GM18868 (cell line): ENCODE results near the gene GPR155.

Experiments
- ATAC-seq: cut with Tn5 transposase; IDR thresholded peaks from one replicate; pipeline ENCODE4 v1.9.1; 2021; ENCODE audit warnings: mild to moderate bottlenecking, moderate library complexity; ENCODE audit not compliant: unreplicated experiment

GPR155 gene, protein sequence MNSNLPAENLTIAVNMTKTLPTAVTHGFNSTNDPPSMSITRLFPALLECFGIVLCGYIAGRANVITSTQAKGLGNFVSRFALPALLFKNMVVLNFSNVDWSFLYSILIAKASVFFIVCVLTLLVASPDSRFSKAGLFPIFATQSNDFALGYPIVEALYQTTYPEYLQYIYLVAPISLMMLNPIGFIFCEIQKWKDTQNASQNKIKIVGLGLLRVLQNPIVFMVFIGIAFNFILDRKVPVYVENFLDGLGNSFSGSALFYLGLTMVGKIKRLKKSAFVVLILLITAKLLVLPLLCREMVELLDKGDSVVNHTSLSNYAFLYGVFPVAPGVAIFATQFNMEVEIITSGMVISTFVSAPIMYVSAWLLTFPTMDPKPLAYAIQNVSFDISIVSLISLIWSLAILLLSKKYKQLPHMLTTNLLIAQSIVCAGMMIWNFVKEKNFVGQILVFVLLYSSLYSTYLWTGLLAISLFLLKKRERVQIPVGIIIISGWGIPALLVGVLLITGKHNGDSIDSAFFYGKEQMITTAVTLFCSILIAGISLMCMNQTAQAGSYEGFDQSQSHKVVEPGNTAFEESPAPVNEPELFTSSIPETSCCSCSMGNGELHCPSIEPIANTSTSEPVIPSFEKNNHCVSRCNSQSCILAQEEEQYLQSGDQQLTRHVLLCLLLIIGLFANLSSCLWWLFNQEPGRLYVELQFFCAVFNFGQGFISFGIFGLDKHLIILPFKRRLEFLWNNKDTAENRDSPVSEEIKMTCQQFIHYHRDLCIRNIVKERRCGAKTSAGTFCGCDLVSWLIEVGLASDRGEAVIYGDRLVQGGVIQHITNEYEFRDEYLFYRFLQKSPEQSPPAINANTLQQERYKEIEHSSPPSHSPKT

DNA sequence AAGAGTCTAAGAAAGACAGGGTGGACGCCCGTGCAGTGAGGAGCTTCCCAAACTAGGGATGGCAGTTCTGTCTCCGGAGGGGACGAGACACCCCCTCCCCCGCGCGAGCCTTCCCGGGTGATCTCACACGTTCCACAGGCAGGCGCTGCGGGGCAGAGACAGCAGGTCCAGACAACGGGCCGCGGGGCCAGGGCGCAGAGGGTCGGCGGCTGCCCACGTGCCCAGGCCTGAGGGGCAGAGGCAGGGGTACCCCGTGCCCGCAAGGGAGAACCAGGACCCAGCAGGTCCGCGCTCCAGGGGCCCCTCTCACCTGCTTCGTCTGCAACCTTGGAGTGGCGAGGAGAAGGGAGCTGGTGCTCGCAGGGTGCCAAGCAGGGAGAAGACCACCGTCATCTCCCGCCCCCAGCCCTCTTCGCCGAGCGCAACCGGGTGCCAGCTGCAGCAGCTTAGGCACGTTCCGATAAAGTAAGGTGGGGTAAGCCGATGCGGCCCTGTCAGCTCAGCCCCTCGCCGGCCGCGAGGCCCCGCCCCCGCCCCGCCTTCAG, at the start of gene GPR155:
TSS of gene GPR155 (minus strand) at position 467 of the 545 bp plus-strand sequence. CDS start 5,073 bp downstream, outside the sequence.
- peak; percentile 30 for ATAC-seq

DNA sequence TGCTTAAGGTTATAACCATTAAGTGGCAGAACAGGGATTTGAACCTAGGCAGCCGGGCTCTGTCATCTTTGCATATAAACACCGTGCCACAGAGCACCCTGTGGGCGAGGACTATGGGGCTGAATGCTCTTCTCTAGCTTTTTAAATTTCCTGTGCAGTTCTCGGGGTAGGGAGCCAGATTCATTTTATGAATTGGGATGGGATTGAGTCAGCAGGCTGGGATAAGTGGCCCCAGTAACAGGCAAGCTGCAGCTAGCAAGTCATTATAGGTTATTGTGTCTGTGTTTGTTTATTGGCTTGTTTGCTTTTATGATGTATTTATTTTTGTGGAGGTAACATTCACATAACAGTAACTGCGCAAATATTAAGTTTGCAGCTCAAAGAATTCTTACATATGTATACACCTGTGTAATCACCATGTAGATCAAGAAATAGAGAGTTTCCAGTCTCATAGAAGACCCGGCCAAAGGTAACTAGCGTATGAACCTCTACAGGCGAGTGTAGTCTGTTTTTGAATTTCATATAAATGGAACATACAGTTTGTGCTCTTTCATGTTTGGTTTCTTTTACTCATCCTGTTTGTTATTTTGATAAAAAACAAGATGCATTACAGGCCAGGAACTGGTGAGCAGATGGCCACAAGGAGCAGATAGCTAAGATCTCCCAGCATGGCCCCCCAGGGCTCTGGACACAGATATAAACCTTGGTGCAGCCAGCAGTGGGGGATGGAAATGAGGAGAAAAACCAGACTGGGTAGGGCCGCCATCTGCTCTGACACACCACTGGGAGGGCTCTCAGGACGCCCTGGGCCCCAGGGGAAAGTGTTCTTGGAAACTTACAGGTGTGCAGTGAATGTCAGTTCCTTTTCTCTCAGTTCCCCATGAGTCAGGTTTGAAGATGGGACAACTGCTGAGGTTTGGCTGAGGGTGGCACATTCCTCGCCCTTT, 49.2 kb upstream of the GPR155 start:
- ATAC-seq = no peak

DNA sequence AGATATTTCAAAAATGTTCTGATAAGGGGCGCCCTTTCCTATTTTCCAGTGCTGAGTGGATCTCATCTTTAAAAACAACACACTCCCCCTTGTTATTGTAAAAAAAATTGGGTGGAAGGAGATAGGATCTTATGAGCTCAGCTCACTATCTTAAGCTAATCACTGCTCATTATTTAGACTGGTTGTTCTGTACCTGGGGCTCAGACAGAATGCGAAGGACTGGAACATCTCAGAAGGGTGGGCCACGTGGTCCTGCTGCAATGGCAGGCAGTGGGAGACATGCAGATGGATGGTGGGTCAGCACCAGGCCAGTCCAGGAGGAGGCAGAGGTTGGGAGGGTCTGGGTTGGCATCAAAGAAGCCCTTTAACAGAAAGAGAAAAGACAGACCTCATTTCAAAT, 48.3 kb upstream of the GPR155 start:
- ATAC-seq = no peak

DNA sequence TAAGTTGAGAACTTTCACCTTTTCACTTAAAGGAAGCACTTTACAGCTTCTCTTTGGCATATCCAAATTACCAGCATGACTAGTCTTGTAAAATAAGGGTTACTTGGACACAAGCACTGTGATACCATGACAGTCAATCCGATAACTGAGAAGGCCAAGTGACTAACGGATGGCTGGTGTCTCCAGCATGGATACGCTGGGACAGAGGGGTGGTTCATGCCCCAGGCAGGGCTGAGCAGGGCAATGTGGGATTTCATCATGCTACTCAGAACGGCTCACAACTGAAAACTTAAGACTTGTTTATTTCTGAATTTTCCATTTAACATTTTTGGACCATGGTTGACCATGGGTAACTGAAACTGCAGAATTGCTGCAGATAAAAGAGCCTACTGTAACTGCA, 43.1 kb upstream of the GPR155 start:
- no peak for ATAC-seq

DNA sequence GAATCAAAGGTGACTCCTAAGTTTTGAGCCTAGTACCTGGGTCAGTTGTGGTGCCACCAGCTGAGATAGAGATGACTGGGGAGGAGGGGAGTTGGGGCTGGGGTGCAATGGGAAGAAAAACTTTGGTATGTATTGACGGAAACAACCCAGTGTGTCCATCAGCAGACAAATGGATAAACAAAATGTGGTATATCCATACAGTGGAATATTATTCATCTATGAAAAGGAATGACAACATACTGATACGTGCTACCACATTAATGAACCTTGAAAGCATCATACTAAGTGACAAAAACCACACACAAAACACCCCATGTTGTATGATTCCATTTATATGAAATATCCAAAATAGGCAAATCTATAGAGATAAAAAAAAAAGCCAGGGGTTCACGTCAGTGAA, 41.1 kb upstream of the GPR155 start:
- ATAC-seq = no peak

DNA sequence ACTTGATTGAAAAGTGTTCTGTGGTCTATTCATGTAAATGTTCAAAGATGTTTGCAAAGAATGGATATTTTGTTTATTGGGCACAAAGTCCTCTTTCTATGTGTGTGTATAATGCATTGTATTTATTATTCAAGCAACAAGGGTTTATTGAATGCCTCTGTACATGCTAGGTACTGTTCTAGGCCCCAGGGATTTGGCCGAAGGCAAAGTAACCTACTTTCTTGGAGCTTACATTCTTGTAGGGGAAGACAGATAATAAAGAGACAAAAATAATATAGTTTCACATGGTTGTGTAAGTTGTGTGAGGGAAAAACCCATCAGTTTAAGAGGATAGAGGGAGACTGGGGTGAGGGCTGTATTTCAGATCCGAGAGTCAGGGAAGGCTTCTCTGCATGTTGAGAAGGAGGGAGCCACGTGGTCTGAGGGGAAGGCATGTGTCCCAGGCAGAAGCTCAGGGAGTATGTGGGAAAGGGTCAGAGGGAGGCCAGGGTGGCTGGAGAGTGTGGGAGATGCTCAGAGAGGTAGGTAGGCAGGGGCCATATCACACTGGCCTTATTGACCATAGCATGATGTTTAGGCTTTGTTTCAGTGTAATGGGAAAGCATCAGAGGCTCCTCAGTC, 40.4 kb upstream of the GPR155 start:
- no peak for ATAC-seq

DNA sequence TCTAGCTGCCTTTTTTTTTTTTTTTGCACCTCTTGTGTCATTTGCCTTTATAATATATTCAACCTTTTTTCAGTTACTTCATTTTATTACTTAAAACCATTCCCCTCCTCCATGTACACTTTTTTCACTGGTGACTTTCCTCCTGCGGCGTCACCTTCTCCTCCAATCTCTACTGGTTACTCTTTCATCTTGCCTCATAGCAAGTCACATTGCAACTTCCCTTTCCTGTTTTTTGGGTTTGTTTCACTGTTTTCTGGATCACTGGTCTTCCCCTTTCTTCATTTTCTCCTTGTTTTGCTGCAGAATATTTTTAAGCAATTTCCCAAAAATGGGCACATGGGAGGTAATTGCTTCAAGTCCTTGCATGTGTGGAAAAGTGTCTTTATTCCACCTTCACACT, 37.7 kb upstream of the GPR155 start:
- no peak for ATAC-seq

DNA sequence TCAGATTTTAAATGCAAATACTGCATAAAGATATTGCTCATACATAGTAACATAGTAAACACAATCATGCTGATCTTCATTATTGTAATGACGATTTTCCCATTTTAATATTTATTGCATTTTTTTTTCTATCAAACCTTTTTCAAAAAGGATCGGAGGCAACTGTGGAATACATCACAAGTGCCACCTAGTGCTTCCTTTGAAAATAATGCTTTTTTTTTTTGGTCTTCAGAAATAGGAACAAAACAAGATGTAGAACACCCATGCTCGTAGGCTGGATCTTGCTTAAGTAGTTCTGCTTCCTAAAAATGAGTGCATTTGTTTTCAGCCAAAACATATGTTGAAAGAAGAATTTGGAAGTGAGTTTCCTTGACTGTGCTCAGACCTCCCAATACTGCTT, 35.7 kb upstream of the GPR155 start:
- no peak for ATAC-seq

DNA sequence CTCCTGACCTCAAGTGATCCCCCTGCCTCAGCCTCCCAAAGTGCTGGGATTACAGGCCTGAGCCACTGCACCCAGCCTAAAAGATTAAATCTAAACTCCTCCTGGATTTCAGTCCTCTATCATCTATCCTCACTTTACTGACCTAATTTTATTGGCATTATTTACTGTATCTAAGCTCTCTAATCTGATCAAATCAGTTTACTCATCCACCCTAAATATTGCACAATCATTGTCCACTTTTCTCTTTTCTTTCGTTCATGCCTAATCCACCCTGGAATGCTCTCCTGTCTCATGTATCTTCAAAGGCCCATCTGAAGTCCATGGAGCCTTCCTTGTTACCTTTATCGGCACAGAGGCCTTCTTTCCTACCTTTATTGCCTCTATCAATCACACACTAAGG, 31.6 kb upstream of the GPR155 start:
- ATAC-seq = no peak

DNA sequence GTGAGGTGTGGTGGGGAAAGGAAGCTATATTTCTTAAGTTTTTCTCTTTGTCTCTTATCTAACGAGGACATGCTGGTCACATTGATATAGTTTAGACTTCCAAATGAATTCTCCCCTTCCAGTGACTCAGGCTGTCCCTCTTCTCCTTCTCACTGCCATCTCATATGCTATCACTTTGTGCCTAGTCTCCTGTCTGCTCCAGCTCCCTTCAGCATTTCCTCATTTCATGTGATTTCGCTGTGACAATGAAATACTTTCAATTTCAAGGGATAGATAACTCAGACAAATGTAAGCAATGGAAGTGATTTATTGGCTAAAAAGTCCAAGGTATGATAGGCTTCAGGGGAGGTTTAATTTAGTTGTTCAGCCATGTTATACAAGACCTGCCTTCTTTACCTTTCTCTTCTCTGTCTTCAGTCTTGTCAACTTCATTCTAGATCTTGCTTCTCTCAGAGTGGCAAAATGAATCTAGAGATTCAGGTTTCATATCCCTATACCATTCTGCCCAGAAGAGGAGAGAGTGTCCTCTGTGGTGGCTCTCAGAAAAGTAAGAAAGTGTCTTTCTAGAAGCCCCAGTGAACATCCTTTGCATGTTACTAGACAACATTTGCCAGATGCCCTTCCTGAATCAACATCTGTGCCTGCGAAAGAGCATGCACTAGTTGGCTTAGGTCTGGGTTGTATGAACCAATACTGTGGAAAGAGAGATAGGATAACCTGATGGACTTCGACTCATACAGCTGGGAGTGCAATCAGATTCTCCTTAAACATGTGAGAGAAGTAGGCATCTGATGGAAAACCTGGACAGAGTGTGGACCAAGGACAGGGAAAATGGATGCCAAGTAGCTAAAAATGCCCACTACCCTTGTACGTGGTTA, 29.9 kb upstream of the GPR155 start:
- ATAC-seq = no peak

DNA sequence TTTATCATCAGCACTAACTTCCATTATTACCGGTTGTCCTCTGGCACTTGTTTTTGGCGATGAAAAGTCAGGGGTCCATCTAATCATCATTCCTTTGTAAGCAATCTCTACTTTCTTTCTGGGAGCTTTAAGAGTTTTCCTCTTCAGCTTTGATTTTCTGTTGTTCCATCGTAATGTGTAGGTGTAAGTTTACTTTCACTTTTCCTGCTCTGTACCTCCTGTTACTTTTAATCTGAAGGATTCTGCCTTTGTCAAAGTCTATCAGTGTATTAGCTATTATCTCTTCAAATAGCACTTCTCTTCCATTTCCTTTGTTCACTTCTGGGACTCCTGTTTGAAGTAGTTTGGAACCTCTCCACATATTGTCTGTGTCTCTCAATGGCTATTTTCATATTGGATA, 25.5 kb upstream of the GPR155 start:
- ATAC-seq = no peak

DNA sequence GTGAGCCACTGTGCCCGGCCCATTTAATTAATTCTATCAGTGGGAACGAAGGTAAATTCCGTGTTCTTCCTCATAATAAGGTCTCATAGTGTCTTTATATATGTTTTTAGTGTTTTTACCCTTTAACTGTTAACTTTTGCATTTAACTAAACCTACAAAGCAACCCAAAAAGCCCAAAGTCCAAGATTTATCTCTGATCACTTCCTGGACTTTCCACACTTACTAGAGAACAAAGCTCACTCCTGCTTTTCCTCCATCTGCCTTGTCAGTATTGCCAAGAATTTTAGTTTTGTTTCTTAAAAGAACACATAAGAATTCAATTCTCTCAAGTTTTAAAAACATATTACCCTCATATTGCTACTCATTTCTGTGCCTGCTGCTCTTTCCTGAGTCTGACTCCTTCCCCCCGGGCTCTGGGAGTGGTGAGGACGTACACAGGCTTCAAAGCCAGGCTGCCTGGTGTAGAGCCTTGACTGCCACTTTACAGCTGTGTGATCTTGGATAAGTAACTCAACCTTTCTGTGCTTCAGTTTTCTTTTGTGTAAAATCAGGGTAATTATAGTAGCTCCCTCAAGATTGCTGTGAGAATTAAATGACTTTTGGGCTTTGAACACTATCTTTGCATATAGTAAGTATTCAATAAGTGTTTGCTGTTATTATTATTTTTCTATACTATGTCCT, 24.9 kb upstream of the GPR155 start:
- no peak for ATAC-seq

DNA sequence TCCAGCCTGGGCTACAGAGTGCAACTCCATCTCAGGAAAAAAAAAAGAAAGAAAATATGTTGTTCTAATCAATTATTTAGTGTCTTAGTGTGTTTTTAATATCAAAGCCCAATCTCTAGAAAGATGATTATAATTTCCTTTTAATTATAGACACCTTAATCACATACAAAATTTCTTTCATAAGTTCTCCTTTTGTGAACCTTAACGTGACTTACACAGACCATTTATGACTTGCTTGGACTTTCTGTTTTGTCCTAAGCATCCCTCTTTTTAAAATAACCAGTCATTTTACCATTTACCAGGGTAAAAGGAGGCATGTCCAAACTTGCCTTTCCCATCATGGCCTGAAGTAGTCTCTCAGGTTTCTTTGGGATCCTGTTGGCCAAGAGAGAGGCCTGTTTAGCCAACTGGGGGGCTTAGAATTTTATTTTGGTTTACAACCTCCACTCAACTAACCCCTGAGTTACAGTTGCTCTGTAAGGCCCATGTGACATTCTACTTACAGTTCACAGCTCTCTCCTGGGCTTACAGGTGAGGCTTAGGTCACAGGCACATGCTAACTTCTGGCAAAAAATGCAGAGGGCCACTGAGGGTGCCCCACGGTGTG, 23.9 kb upstream of the GPR155 start:
- no peak for ATAC-seq

DNA sequence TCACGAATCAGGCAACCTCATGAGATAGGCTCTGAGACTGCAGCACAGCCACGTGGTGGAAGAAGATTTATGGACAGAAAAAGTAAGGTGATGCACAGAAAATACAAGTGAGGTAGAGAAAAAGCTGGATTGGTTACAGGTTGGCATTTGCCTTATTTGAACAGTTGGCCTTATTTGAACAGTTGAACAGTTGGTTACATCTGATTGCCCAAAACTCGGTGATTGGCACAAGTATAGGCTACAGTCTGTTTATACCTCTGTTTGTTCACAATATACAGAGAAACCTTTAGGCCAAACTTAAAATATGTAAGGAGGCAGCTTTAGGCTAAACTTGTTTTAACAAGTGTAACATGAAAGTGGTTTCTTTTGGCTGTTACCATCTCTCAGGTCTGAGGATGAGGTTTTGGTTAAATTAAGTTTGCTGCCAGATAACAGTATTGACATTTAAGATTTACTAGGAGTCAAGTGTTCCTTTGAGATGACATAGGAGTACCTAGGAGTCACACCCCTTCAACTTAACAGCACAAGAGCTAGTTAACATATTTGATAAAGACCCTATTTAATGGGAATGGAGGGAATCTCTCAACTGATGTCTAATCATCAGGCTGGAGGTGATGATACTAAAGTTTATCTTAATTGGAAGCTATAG, 16.5 kb upstream of the GPR155 start:
- ATAC-seq = no peak

DNA sequence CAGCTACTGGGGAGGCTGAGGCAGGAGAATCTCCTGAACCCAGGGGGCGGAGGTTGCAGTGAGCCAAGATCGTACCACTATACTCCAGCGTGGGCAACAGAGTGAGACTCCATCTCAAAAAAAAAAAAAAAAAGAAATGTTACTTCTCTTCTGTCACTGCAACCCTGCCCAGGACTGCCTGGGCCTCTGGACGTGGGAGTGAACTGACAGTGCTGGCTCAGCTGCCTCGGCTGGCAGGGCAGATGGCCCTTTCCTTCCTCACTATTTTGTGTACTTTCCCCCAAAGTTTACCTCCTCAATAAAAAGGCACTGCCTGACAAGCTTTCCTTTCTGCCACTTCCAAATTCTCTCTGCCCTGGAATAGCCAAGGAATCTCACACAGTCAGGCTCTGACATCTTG, 12.5 kb upstream of the GPR155 start:
- no peak for ATAC-seq

DNA sequence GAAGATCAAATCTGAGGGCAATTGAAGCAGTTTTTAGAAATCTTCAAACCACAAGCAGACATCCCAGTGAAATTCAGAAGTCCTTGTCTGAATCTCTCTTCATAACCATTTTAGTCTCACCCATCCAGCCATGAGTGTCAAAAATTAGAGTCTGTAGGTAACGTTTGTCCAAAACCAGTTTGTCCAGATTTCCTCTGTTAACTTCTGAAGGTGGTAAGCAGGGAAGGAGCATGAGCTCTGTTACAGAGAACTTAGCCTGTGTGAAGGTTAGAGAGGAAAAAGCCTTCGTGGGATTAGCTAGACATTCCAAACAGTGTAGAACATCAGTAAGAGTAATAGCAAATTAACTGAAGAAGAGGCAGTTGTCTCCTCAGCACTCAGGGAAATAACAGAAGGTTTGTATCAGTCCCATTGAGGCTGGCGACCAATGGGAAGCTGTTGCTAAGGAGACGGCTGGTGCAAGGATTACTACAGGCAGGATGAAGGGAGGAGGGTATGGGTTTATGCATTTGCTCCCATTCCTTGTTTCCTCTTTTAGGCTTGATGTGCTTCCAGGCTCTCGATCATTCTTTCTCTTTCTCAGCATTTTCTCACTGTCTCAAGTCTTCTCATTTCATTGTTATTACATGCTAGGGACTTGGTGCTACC, 8.7 kb upstream of the GPR155 start:
- no peak for ATAC-seq
